Uterus (tissue), 4 donors: Measurements from ENCODE around the gene CCDC38. TPM values are rescaled to one million over a fixed set of nuclear protein-coding genes. Genes with fewer than 3 reads are reported as not detected.
A peak's percentile ranks its signal among the peaks of the same experiment; 100 is the strongest.

Experiments
- DNase-seq, 2 donors: peaks; one replicate each; pipeline ENCODE4 v3.0.0-alpha.2; 2019 to 2020
- H3K27ac ChIP-seq, 2 donors: fragments of 200-600 bp; sonication (generic); 1 replicate in 1 of 2; 2 replicates in 1 of 2; pipeline ENCODE4 v1.5.1; 2016 to 2018
- H3K27me3 ChIP-seq, 2 donors: fragments of 200-600 bp; sonication (generic); one replicate each; pipeline ENCODE4 v1.5.1; 2018 to 2019; ENCODE audit warnings: control low read depth in 1 of 2
- H3K36me3 ChIP-seq, 2 donors: fragments of 200-600 bp; sonication (generic); one replicate each; pipeline ENCODE4 v1.5.1; 2019; ENCODE audit warnings: control low read depth in 1 of 2
- H3K4me1 ChIP-seq, 2 donors: fragments of 200-600 bp; sonication (generic); one replicate each; pipeline ENCODE4 v1.5.1; 2018 to 2019; ENCODE audit warnings: control low read depth in 1 of 2
- H3K4me3 ChIP-seq, 2 donors: fragments of 200-600 bp; sonication (generic); 1 replicate in 1 of 2; 2 replicates in 1 of 2; pipeline ENCODE4 v1.5.1; 2018 to 2019; ENCODE audit warnings: mild to moderate bottlenecking in 1 of 2
- H3K9me3 ChIP-seq, 2 donors: fragments of 200-600 bp; sonication (generic); one replicate each; pipeline ENCODE4 v1.5.1; 2019; ENCODE audit warnings: control low read depth in 1 of 2
- CTCF ChIP-seq, 4 experiments: fragments of 200-600 bp in 2 of 4; fragments of 450-650 bp in 2 of 4; sonication (generic) in 2 of 4; IDR thresholded peaks; one replicate each; pipeline ENCODE4 v1.5.1; 2016 to 2019; ENCODE audit warnings: antibody characterized with exemption in 4 of 4, mild to moderate bottlenecking in 2 of 4, moderate library complexity in 1 of 4
- POLR2A ChIP-seq, 2 donors: fragments of 450-650 bp; IDR thresholded peaks; one replicate each; pipeline ENCODE4 v1.6.1; 2016; ENCODE audit warnings: antibody characterized with exemption in 2 of 2, mild to moderate bottlenecking in 1 of 2, moderate library complexity in 1 of 2
- intact Hi-C: fragments of 100-400 bp; cut with DNase I; formaldehyde crosslinking; loops from one replicate; pipeline ENCODE4 v1.15.1; 2023; ENCODE audit warnings: low total_unique reads
- total RNA-seq, 4 donors: library from RNA; depleted of rRNA in 3 of 4; stranded (reverse); fragments of >200 nt in 3 of 4; gene quantifications; one replicate each; pipeline versions ENCODE4 v1.1.0 to v1.2.4, GENCODE V29; 2014 to 2023
- donor health status: DM: yes; HTN: yes; CAD: no.

CCDC38 gene
- total RNA-seq = under 1 TPM in 1 of 4 donors, not detected in 3; 0.49 TPM

GRCh38 chr12:95942524-95943329, at the start of gene CCDC38:
TSS of gene CCDC38 (minus strand) at chr12:95942614. CDS start at chr12:95936509, 6,105 bp downstream.
- peak; percentile 69 for DNase-seq
- TF ChIP-seq CTCF (IDR thresholded peaks at IDR 0.05) = no peak
- no peak for TF ChIP-seq POLR2A (IDR thresholded peaks at IDR 0.05)
- Histone ChIP-seq H3K27me3 (no peaks in the 10 kb centered on the region), H3K9me3 (no peaks in the 10 kb centered on the region), H3K4me3 (peak within 1 kb of the TSS; percentile 73 to 78), H3K27ac (peak within 1 kb of the TSS; percentile 72 to 84), H3K4me1 (no peaks in the 10 kb centered on the region), H3K36me3 (no peaks in the 10 kb centered on the region)
- intact Hi-C loops = no loop called here

GRCh38 chr12:95990136-95990535, 47.7 kb upstream of the CCDC38 start:
- no peak for DNase-seq
- H3K36me3 ChIP-seq = no peaks in the 10 kb centered on the region
- intact Hi-C loops = no loop called here
- H3K27me3 ChIP-seq = no peaks in the 10 kb centered on the region
- H3K4me3 ChIP-seq = no peak overlapping the region
- TF ChIP-seq POLR2A (IDR thresholded peaks at IDR 0.05) (no peak), CTCF (IDR thresholded peaks at IDR 0.05) (no peak)
- H3K4me1 ChIP-seq = no peaks in the 10 kb centered on the region
- H3K9me3 ChIP-seq = no peaks in the 10 kb centered on the region
- H3K27ac ChIP-seq = no peak overlapping the region

GRCh38 chr12:95989504-95990123, 47.2 kb upstream of the CCDC38 start:
- TF ChIP-seq CTCF (IDR thresholded peaks at IDR 0.05) = no peak
- no peak for TF ChIP-seq POLR2A (IDR thresholded peaks at IDR 0.05)
- no peaks in the 10 kb centered on the region for H3K4me1 ChIP-seq
- no peak for DNase-seq
- no peaks in the 10 kb centered on the region for H3K27me3 ChIP-seq
- H3K9me3 ChIP-seq = no peaks in the 10 kb centered on the region
- H3K27ac ChIP-seq = no peak overlapping the region
- H3K4me3 ChIP-seq = no peak overlapping the region
- intact Hi-C loops = no loop called here
- H3K36me3 ChIP-seq = no peaks in the 10 kb centered on the region

GRCh38 chr12:95988506-95989275, 46.3 kb upstream of the CCDC38 start:
- Histone ChIP-seq H3K9me3 (no peaks in the 10 kb centered on the region), H3K27me3 (no peaks in the 10 kb centered on the region), H3K27ac (no peak overlapping the region), H3K4me3 (no peak overlapping the region), H3K4me1 (no peaks in the 10 kb centered on the region), H3K36me3 (no peaks in the 10 kb centered on the region)
- no peak for DNase-seq
- intact Hi-C loops = no loop called here
- no peak for TF ChIP-seq POLR2A (IDR thresholded peaks at IDR 0.05)
- TF ChIP-seq CTCF (IDR thresholded peaks at IDR 0.05) = no peak
